Skeletal muscle satellite cell (primary cell): ENCODE results near the gene P2RY8. TPM values are rescaled to one million over a fixed set of nuclear protein-coding genes. Genes with fewer than 3 reads are reported as not detected.
"Not testable (repeated sequence)": the region's sequence is repeated elsewhere in the genome, so short reads cannot be mapped to it uniquely, and the experiment has no call there.

Source experiments
- H3K27me3 ChIP-seq: 2 replicates; pipeline ENCODE4 v1.7.0; 2013; ENCODE audit warnings: low read length; ENCODE audit not compliant: control insufficient read depth, insufficient read depth
- H3K36me3 ChIP-seq: 2 replicates; pipeline ENCODE4 v1.7.0; 2013; ENCODE audit warnings: mild to moderate bottlenecking, control low read depth, low read length; ENCODE audit not compliant: insufficient read depth
- H3K4me1 ChIP-seq: 2 replicates; pipeline ENCODE4 v1.7.0; 2013; ENCODE audit warnings: low read length; ENCODE audit not compliant: control insufficient read depth, insufficient read depth
- H3K4me2 ChIP-seq: 2 replicates; pipeline ENCODE4 v1.7.0; 2013; ENCODE audit warnings: mild to moderate bottlenecking, low read length
- H3K4me3 ChIP-seq: 2 replicates; pipeline ENCODE4 v1.7.0; 2013; ENCODE audit warnings: low read length
- H3K9ac ChIP-seq: 2 replicates; pipeline ENCODE4 v1.7.0; 2013; ENCODE audit warnings: mild to moderate bottlenecking, low read depth, low read length, moderate library complexity
- H3K9me3 ChIP-seq: replicated peaks from 2 replicates; pipeline ENCODE4 v1.7.0; 2013; ENCODE audit warnings: mild to moderate bottlenecking, control low read depth, low read length
- total RNA-seq: library from RNA; depleted of rRNA; stranded (reverse); fragments of >200 nt; gene quantifications from 2 replicates; pipeline ENCODE4 v1.2.3, GENCODE V29; 2012; rRNA removed

P2RY8 gene
- total RNA-seq, result under 0.01 TPM in 1 of 2 replicates, not detected in the other

GRCh38 chrX:1537031-1537715, at the start of gene P2RY8:
Gene P2RY8, minus strand, starts transcription at chrX:1537185. Its CDS starts 70,627 bp downstream, at chrX:1466558.
- Histone ChIP-seq H3K9me3 (peaks cover 3% of the 10 kb centered on the region), H3K4me1 (no peaks in the 10 kb centered on the region), H3K4me2 (no peak within 1 kb of the TSS), H3K4me3 (no peak within 1 kb of the TSS), H3K36me3 (no peaks in the 10 kb centered on the region), H3K27me3 (no peaks in the 10 kb centered on the region), H3K9ac (no peak within 1 kb of the TSS)

DNA sequence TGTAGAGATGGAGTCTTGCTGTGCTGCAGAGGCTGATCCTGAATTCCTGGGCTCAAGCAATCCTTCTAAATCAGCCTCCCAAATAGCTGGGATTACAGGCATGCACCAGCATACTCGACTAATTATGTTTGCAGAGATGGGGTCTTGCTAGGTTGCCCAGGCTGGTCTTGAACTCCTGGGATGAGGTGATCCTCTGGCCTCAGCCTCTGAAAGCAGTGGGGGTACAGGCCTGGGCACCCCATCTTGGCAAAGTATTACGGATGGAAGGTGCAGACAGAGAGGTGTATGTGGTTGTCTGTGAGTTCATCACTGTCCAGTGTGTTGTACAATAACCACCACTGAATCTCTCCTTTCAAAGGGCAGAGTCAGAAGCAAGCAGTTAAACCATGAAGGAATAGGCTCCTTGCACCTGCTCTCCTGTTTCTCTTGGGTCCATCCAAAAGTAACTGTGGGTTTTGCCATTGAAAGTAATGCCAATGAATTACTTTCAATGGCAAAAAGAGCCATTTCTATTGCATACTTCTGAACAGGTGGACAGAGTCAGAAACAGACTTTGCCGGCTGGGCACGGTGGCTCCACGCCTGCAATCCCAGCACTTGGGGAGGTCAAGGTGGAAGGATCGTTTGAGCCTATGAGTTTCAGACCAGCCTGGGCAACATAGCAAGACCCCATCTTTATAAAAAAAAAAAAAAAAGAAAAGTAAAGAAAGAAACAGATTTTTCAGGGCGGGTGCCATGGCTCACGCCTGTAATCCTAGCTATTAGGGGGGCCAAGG, 47.4 kb upstream of the P2RY8 start:
- H3K36me3 ChIP-seq, result no peaks in the 10 kb centered on the region
- no peak overlapping the region for H3K4me2 ChIP-seq
- no peaks in the 10 kb centered on the region for H3K9me3 ChIP-seq
- H3K27me3 ChIP-seq, result no peaks in the 10 kb centered on the region
- no peaks in the 10 kb centered on the region for H3K4me1 ChIP-seq
- H3K9ac ChIP-seq, result no peak overlapping the region
- H3K4me3 ChIP-seq, result no peak overlapping the region

- no peaks in the 10 kb centered on the region for H3K4me1 ChIP-seq
- H3K4me3 ChIP-seq, result no peak overlapping the region
- no peaks in the 10 kb centered on the region for H3K36me3 ChIP-seq
- H3K9ac ChIP-seq, result no peak overlapping the region
- H3K9me3 ChIP-seq, result no peaks in the 10 kb centered on the region
- no peak overlapping the region for H3K4me2 ChIP-seq
- H3K27me3 ChIP-seq, result no peaks in the 10 kb centered on the region
Observed at GRCh38 chrX:1582686-1583437, 45.9 kb upstream of the P2RY8 start.

DNA sequence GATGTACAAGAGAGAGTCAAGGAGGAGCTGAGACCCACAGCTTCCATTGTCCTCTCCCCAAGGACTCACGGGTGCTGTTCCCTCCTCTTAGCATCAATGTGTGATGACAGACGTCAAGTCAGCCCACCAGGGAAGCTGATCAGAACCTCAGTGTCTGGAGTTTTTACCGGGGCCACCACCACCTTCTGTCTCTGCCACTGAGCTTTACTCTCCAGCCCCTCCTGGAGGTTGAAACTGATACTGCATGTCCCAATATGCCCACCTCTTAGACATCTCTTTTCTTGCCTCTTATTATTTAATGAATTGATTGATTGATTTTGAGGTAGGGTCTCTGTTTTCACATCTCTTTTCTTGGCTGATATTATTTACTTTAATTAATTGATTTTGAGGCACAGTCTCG, 44.1 kb upstream of the P2RY8 start:
- H3K9me3 ChIP-seq, result no peaks in the 10 kb centered on the region
- H3K9ac ChIP-seq, result no peak overlapping the region
- H3K4me1 ChIP-seq, result no peaks in the 10 kb centered on the region
- H3K36me3 ChIP-seq, result no peaks in the 10 kb centered on the region
- no peak overlapping the region for H3K4me3 ChIP-seq
- no peaks in the 10 kb centered on the region for H3K27me3 ChIP-seq
- H3K4me2 ChIP-seq, result no peak overlapping the region

DNA sequence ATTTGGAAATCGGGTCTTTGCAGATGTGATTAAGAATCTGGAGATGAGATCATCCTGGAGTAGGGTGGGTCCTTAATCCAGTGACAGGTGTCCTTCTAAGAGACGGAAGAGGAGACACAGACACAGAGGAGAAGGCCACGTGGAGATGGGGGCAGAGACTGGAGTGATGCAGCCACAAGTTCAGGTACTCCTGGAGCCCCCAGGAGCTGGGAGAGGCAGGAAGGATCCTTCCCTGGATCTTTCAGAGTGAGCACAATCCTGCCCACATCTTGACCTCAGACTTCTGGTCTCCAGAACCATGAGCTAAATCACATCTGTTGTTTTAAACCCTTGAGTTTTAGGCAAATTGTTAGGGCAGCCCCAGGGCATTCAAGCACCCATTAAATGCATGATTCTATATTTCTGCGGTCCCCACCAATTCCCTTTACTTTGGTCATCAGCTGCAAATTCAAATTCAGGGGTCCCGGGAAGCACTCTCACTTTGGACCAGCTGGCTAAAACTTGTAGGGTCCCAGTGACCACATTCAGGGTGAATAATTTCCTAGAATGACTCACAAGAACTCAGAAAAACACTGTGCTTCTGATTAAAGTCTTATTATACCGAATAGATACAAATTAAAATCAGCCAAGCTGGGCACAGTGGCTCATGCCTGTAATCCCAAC, 41.7 kb upstream of the P2RY8 start:
- H3K4me3 ChIP-seq, result no peak overlapping the region
- no peak overlapping the region for H3K9ac ChIP-seq
- no peaks in the 10 kb centered on the region for H3K36me3 ChIP-seq
- no peaks in the 10 kb centered on the region for H3K9me3 ChIP-seq
- no peaks in the 10 kb centered on the region for H3K27me3 ChIP-seq
- H3K4me1 ChIP-seq, result no peaks in the 10 kb centered on the region
- H3K4me2 ChIP-seq, result no peak overlapping the region

- H3K4me3 ChIP-seq, result no peak overlapping the region
- no peak overlapping the region for H3K9ac ChIP-seq
- no peaks in the 10 kb centered on the region for H3K27me3 ChIP-seq
- no peak overlapping the region for H3K4me2 ChIP-seq
- H3K4me1 ChIP-seq, result no peaks in the 10 kb centered on the region
- no peaks in the 10 kb centered on the region for H3K9me3 ChIP-seq
- H3K36me3 ChIP-seq, result no peaks in the 10 kb centered on the region
Observed at GRCh38 chrX:1577845-1578244, 40.9 kb upstream of the P2RY8 start.

DNA sequence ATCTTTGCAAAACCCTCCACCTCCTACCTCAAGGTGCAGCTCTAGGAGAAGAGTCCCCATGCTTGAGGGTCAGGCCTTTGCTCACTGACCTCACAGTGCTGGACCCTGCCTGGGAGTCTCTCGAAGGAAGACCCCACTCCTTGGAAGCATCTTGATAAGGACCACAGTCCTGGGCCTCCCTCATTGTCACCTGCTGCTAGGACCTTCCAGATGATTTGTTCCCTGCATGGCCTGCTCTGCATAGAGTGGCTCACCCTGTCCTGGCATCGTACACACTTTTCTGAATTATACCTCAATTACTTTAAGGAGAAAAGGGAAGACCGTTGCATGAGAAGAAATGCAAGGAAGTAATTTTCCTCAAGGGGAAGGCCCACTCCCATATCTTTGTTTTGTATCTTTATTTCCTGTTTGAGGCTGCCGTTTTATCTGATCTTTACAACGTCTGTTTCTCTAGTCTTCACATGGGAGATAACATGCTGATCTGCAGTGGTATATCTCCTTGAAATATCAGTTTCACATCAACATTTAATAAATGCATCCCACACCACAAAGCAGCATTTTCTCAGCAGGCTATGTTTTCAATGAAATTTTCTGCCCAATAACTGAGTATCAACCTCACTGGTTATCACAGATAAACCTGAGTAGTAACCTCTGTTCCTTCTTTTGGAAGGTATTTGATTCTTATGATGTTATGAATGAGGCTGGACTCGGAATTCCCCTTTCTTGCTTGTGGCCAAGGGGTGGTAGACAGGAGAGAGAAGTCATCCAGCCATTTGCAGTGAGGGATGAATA, 39.4 kb upstream of the P2RY8 start:
- Histone ChIP-seq H3K9me3 (no peaks in the 10 kb centered on the region), H3K4me1 (no peaks in the 10 kb centered on the region), H3K4me2 (no peak overlapping the region), H3K27me3 (no peaks in the 10 kb centered on the region), H3K9ac (no peak overlapping the region), H3K4me3 (no peak overlapping the region), H3K36me3 (no peaks in the 10 kb centered on the region)

- not testable (repeated sequence) for H3K9ac ChIP-seq, H3K4me3 ChIP-seq, H3K27me3 ChIP-seq, H3K36me3 ChIP-seq, H3K4me1 ChIP-seq, H3K4me2 ChIP-seq, H3K9me3 ChIP-seq
Observed at GRCh38 chrX:1574181-1574580, 37.2 kb upstream of the P2RY8 start.

- H3K36me3 ChIP-seq, result no peaks in the 10 kb centered on the region
- H3K4me3 ChIP-seq, result no peak overlapping the region
- H3K4me1 ChIP-seq, result no peaks in the 10 kb centered on the region
- no peaks in the 10 kb centered on the region for H3K27me3 ChIP-seq
- no peak overlapping the region for H3K4me2 ChIP-seq
- H3K9me3 ChIP-seq, result no peaks in the 10 kb centered on the region
- no peak overlapping the region for H3K9ac ChIP-seq
Observed at GRCh38 chrX:1564750-1565683, 28.0 kb upstream of the P2RY8 start.

GRCh38 chrX:1564077-1564476, 27.1 kb upstream of the P2RY8 start:
- H3K9me3 ChIP-seq, H3K4me3 ChIP-seq, H3K27me3 ChIP-seq, H3K4me2 ChIP-seq, H3K36me3 ChIP-seq, H3K4me1 ChIP-seq, H3K9ac ChIP-seq: not testable (repeated sequence)
